Measurements from ENCODE around the gene MAN2A2. TPM values are rescaled to one million over a fixed set of nuclear protein-coding genes. Genes with fewer than 3 reads are reported as not detected.

The MAN2A2 gene
- total RNA-seq, 2 experiments from 2014 or later = 139 to 141 TPM

DNA sequence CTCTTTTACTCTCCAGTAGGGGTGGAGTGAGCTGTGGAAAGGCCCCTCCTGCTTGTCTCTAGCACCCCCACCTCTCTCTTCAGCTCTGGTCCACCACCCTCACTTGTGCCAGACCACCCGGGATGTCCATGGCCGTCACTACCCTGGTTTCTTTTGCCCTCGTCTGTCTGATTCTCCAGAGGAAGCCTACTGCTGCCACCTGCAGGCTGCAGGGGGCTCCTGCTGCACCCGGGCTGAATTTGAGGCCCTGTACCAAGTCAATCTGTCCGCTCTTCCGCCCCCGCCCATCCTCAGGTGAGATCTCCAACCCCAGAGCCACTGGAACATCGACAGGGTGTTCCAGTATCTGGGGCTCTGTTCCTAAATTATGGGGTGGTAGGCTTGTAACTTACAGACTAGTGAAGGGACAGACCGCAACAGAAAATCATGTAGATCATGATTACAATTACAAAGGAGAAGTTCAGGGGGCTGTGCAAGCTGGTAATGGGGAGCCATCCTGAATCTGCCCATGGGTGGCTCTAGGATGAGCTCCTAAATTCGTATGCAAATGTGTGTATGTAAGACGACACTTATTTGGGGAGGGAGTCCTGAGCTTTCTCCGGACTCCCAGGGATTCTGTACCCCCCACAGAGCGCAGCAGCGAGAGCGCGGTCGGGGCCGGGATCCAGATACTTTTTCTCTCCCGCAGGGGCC lies 31.3 kb downstream of the MAN2A2 start:
- Mint-ChIP-seq H3K4me1 (ENCODE audit: low read depth) (peaks cover 36% of the 10 kb centered on the region), H3K36me3 (ENCODE audit: low read depth) (peaks cover 24% of the 10 kb centered on the region), H3K27ac (peak overlapping the region; percentile 82), H3K9me3 (no peaks in the 10 kb centered on the region), H3K4me3 (peak overlapping the region; percentile 83), H3K27me3 (ENCODE audit: low read depth) (no peaks in the 10 kb centered on the region)
- peak; percentile 94 for DNase-seq
- intact Hi-C loops (cut with micrococcal nuclease) = loop anchor here (1.0 to 10.0 kb wide), 4 partner anchors 217 to 612 kb away; partner anchors contain the start of genes BLM and IQGAP1
- CTCF ChIA-PET = interaction anchor here (0.7 to 8.9 kb wide), 31 partner anchors 8 to 1040 kb away, joined by 3 to 169 read pairs (median 4); partner anchors contain the start of genes AP3S2, BLM, FES and MAN2A2

DNA sequence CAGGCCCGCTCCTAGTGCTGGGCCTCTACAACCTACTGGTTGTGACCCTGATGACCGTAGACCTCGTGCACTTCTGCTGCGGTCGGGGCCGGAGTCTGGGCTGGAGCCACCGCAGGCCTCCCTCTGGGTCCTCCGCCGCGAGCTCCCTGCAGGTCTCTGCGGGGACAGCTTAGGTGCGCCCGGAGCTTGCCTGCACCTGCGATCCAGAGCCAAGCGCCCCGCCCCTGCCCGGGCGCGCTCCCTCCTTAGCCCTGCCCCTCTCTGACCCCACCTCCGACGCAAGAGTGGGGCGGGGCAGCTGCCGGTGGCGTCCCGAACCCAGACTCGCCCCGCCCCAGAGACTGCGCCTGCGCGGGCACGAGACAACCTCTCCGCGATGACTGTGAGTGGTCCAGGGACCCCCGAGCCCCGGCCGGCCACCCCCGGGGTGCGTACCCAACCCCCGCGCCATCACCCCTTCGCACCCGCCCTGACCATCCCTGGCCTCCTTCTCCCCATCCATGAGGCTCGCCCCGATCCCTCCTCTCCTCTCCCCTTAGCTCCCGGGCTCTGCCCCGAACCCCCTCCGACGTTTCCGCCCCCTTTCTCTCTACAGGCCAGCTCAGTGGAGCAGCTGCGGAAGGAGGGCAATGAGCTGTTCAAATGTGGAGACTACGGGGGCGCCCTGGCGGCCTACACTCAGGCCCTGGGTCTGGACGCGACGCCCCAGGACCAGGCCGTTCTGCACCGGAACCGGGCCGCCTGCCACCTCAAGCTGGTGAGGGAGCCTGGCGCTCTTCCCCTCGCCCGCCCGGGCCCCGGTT lies 32.0 kb downstream of the MAN2A2 start, which contains the start of gene UNC45A:
Gene UNC45A, plus strand, starts transcription at position 337 of the 803 bp plus-strand sequence. Its CDS starts 40 bp downstream, at position 377.
- intact Hi-C loops (cut with micrococcal nuclease) = loop anchor here (1.0 to 10.0 kb wide), 6 partner anchors 20 to 613 kb away; partner anchors contain the start of genes BLM, IQGAP1 and PRC1
- H3K36me3 Mint-ChIP-seq (ENCODE audit: low read depth) = peaks cover 25% of the 10 kb centered on the region
- CTCF ChIA-PET = interaction anchor here (0.5 to 8.9 kb wide), 28 partner anchors 9 to 1897 kb away, joined by 3 to 169 read pairs (median 4); partner anchors contain the start of genes AP3S2, BLM, FES and MAN2A2
- DNase-seq = peak; percentile 96
- H3K4me1 Mint-ChIP-seq (ENCODE audit: low read depth) = peaks cover 36% of the 10 kb centered on the region
- H3K27ac Mint-ChIP-seq = peak within 1 kb of the TSS; percentile 82
- H3K9me3 Mint-ChIP-seq = no peaks in the 10 kb centered on the region
- H3K4me3 Mint-ChIP-seq = peak within 1 kb of the TSS; percentile 83
- no peaks in the 10 kb centered on the region for H3K27me3 Mint-ChIP-seq (ENCODE audit: low read depth)

DNA sequence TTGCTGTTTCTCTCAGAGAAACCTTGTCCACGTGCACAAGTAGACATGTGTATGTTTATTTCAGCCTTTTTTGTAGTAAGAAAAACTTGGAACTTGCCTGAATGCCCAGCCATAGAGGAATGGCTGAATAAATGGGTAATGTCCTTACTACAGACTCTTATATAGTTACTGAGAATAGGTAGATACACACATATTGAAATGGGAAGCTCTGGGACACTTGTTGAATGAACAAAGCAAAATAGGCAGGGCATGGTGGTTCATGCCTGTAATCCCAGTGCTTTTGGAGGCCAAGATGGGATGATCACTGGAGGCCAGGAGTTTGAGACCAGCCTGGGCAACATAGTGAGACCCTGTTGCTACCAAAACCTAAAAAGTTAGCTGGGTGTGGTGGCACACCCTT lies 33.7 kb downstream of the MAN2A2 start:
- no peak overlapping the region for H3K27ac Mint-ChIP-seq
- H3K4me1 Mint-ChIP-seq (ENCODE audit: low read depth) = peaks cover 23% of the 10 kb centered on the region
- H3K9me3 Mint-ChIP-seq = no peaks in the 10 kb centered on the region
- no peak for DNase-seq
- peaks cover 20% of the 10 kb centered on the region for H3K36me3 Mint-ChIP-seq (ENCODE audit: low read depth)
- CTCF ChIA-PET = interaction anchor here (0.5 to 8.9 kb wide), 3 partner anchors 20 to 91 kb away, joined by 3 to 169 read pairs (median 104); partner anchors contain the start of genes MAN2A2 and RCCD1
- intact Hi-C loops (cut with micrococcal nuclease) = loop anchor here (10.0 kb wide), 1 partner anchor 552 kb away; the partner anchor contains the start of gene IQGAP1
- H3K4me3 Mint-ChIP-seq = peak overlapping the region; percentile 83
- H3K27me3 Mint-ChIP-seq (ENCODE audit: low read depth) = no peaks in the 10 kb centered on the region

DNA sequence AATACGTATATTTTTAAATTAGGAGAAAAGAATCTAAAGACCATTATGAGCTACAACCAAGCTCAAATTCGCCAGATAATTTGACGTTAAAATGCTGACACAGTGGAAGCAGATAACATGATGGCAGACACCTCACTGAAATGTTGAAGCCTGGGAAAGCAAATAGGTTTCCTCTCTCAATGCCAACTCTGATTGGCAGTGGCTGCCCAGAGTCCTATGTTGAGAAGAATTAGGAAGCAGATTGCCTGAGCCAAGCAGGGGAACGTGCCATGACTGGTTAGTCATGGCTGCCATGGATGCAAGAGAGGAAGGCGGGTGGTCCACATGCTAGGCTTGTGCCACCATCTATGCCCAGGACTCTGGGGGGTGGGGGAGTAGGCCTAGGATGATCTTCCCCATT lies 35.2 kb downstream of the MAN2A2 start:
- CTCF ChIA-PET = interaction anchor here (0.6 kb wide), 1 partner anchor 321 kb away, joined by 3 read pairs; no protein-coding TSS in a partner anchor
- H3K27me3 Mint-ChIP-seq (ENCODE audit: low read depth) = no peaks in the 10 kb centered on the region
- H3K27ac Mint-ChIP-seq = no peak overlapping the region
- intact Hi-C loops (cut with micrococcal nuclease) = loop anchor here (10.0 kb wide), 1 partner anchor 553 kb away; the partner anchor contains the start of gene IQGAP1
- no peaks in the 10 kb centered on the region for H3K9me3 Mint-ChIP-seq
- H3K4me1 Mint-ChIP-seq (ENCODE audit: low read depth) = peaks cover 19% of the 10 kb centered on the region
- no peak overlapping the region for H3K4me3 Mint-ChIP-seq
- peaks cover 22% of the 10 kb centered on the region for H3K36me3 Mint-ChIP-seq (ENCODE audit: low read depth)
- DNase-seq = no peak

DNA sequence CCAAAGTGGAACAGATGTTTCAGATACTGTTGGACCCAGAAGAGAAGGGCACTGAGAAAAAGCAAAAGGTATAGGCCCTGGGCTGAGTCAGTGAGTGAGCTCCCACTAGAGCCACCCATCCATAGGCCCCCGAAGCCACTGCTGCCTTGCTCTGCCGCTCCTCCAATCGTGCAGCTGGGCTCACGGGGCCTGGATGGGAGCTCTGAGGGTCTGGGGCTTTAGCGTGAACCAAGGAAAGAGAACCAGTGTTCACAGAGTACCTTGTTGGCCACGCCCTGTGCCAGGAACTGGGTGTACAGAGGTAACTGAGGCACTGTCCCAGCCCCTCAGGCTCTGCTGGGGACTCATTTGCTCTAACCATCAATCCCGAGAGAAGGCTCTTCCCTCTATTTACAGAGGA lies 36.7 kb downstream of the MAN2A2 start:
- H3K4me1 Mint-ChIP-seq (ENCODE audit: low read depth) = peaks cover 14% of the 10 kb centered on the region
- H3K36me3 Mint-ChIP-seq (ENCODE audit: low read depth) = peaks cover 22% of the 10 kb centered on the region
- no peaks in the 10 kb centered on the region for H3K27me3 Mint-ChIP-seq (ENCODE audit: low read depth)
- CTCF ChIA-PET = interaction anchor here (0.6 to 1.5 kb wide), 3 partner anchors 8 to 179 kb away, joined by 3 to 5 read pairs (median 4); no protein-coding TSS in a partner anchor
- H3K4me3 Mint-ChIP-seq = no peak overlapping the region
- H3K27ac Mint-ChIP-seq = no peak overlapping the region
- no peak for DNase-seq
- no peaks in the 10 kb centered on the region for H3K9me3 Mint-ChIP-seq
- intact Hi-C loops (cut with micrococcal nuclease) = loop anchor here (10.0 kb wide), 1 partner anchor 555 kb away; the partner anchor contains the start of gene IQGAP1

DNA sequence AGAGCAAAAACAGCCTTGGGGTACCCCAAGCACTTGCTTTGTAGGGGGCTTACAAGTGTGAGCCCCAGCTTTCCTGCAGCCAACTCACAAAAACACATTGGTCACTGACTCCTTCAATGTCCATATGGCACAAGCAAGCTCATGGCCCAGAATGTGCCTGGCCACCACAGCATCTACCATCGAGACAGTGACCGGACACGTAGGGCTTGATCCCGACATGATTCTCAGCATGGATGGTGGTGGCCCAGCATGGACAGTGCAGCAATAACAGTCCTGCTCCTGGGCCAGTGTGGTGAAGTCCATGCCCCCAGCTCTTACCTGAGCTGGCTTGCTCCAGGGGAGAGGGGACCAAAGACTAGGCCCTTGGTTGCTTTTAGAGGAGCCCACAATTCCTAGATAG lies 37.9 kb downstream of the MAN2A2 start:
- peaks cover 27% of the 10 kb centered on the region for H3K36me3 Mint-ChIP-seq (ENCODE audit: low read depth)
- H3K4me1 Mint-ChIP-seq (ENCODE audit: low read depth) = peaks cover 8% of the 10 kb centered on the region
- no peak for DNase-seq
- no peak overlapping the region for H3K27ac Mint-ChIP-seq
- H3K9me3 Mint-ChIP-seq = no peaks in the 10 kb centered on the region
- intact Hi-C loops (cut with micrococcal nuclease) = no loop called here
- CTCF ChIA-PET = interaction anchor here (0.5 to 4.2 kb wide), 4 partner anchors 9 to 308 kb away, joined by 3 to 31 read pairs (median 3); partner anchors contain the start of genes HDDC3 and RCCD1
- H3K4me3 Mint-ChIP-seq = no peak overlapping the region
- no peaks in the 10 kb centered on the region for H3K27me3 Mint-ChIP-seq (ENCODE audit: low read depth)

- CTCF ChIA-PET = interaction anchor here (0.7 to 4.2 kb wide), 5 partner anchors 10 to 300 kb away, joined by 3 to 31 read pairs (median 3); partner anchors contain the start of gene HDDC3
- H3K4me3 Mint-ChIP-seq = no peak overlapping the region
- intact Hi-C loops (cut with micrococcal nuclease) = no loop called here
- no peak for DNase-seq
- H3K27ac Mint-ChIP-seq = no peak overlapping the region
- no peaks in the 10 kb centered on the region for H3K9me3 Mint-ChIP-seq
- H3K36me3 Mint-ChIP-seq (ENCODE audit: low read depth) = peaks cover 28% of the 10 kb centered on the region
- H3K4me1 Mint-ChIP-seq (ENCODE audit: low read depth) = no peaks in the 10 kb centered on the region
- no peaks in the 10 kb centered on the region for H3K27me3 Mint-ChIP-seq (ENCODE audit: low read depth)
These were observed 39.4 kb downstream of the MAN2A2 start for GRCh38 chr15:90942354-90943120.

DNA sequence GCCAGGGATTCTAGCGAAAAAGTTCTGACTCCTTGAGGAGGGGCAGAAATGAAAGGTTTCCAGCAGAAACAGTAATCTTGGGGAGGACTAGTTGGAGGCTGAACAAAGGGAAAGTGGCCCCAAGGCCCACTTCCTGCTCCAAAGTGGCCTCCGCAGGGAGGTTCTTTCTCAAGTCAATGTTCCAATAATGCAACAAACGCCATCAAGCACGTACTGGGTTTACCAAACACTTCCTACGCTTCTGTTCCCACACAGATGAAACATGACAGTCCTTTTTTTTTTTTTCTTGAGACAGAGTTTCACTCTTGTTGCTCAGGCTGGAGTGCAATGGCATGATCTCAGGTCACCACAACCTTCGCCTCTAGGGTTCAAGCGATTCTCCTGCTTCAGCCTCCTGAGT lies 42.0 kb downstream of the MAN2A2 start:
- no peak for DNase-seq
- CTCF ChIA-PET = interaction anchor here (0.8 to 1.0 kb wide), 2 partner anchors 88 to 644 kb away, joined by 3 read pairs; no protein-coding TSS in a partner anchor
- no peaks in the 10 kb centered on the region for H3K4me1 Mint-ChIP-seq (ENCODE audit: low read depth)
- intact Hi-C loops (cut with micrococcal nuclease) = no loop called here
- no peak overlapping the region for H3K4me3 Mint-ChIP-seq
- no peak overlapping the region for H3K27ac Mint-ChIP-seq
- no peaks in the 10 kb centered on the region for H3K27me3 Mint-ChIP-seq (ENCODE audit: low read depth)
- H3K36me3 Mint-ChIP-seq (ENCODE audit: low read depth) = peaks cover 34% of the 10 kb centered on the region
- no peaks in the 10 kb centered on the region for H3K9me3 Mint-ChIP-seq

DNA sequence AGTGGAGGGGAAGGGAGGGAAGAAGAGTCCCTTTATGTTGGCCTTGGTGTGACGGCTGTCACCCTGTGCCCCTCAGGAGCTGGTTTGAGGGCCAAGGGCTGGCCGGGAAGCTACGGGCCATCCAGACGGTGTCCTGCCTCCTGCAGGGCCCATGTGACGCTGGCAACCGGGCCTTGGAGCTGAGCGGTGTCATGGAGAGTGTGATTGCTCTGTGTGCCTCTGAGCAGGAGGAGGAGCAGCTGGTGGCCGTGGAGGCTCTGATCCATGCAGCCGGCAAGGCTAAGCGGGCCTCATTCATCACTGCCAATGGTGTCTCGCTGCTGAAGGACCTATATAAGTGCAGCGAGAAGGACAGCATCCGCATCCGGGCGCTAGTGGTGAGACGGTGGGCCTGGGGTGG lies 43.4 kb downstream of the MAN2A2 start:
- no peaks in the 10 kb centered on the region for H3K4me1 Mint-ChIP-seq (ENCODE audit: low read depth)

GRCh38 chr15:90946941-90947576 lies 44.0 kb downstream of the MAN2A2 start:
- DNase-seq = no peak
- Mint-ChIP-seq H3K4me1 (ENCODE audit: low read depth) (no peaks in the 10 kb centered on the region), H3K36me3 (ENCODE audit: low read depth) (peaks cover 28% of the 10 kb centered on the region), H3K9me3 (no peaks in the 10 kb centered on the region), H3K27ac (no peak overlapping the region), H3K4me3 (no peak overlapping the region), H3K27me3 (ENCODE audit: low read depth) (no peaks in the 10 kb centered on the region)
- intact Hi-C loops (cut with micrococcal nuclease) = no loop called here
- CTCF ChIA-PET = interaction anchor here (0.6 to 4.0 kb wide), 5 partner anchors 10 to 109 kb away, joined by 3 to 19 read pairs (median 3); partner anchors contain the start of genes HDDC3 and UNC45A

More for the DNA sequence above, 43.4 kb downstream of the MAN2A2 start:
- no peak overlapping the region for H3K27ac Mint-ChIP-seq
- intact Hi-C loops (cut with micrococcal nuclease) = no loop called here
- H3K27me3 Mint-ChIP-seq (ENCODE audit: low read depth) = no peaks in the 10 kb centered on the region
- no peaks in the 10 kb centered on the region for H3K9me3 Mint-ChIP-seq
- CTCF ChIA-PET = interaction anchor here (0.7 to 4.0 kb wide), 4 partner anchors 11 to 104 kb away, joined by 3 to 19 read pairs (median 6); partner anchors contain the start of genes HDDC3 and UNC45A
- H3K4me3 Mint-ChIP-seq = no peak overlapping the region
- H3K36me3 Mint-ChIP-seq (ENCODE audit: low read depth) = peaks cover 25% of the 10 kb centered on the region
- no peak for DNase-seq

Measured in activated naive CD4-positive, alpha-beta T cell treated with anti-CD3 and anti-CD28 coated beads for 36 hours (primary cell).